HCT116 (cell line): Measurements from ENCODE around the gene ZNF319.

Experiments used
- CEBPB ChIP-seq: IDR thresholded peaks from 2 replicates; pipeline ENCODE4 v1.6.1; 2012; ENCODE audit warnings: low read depth
- CTCF ChIP-seq, 3 experiments: fragments of 200-600 bp in 1 of 3; sonication (generic) in 1 of 3; IDR thresholded peaks in 2 of 3; conservative IDR thresholded peaks in 1 of 3; 2 replicates each; pipeline ENCODE4 v1.5.1; 2012 to 2017; ENCODE audit warnings: low read depth in 2 of 3, low read length in 2 of 3, antibody characterized with exemption in 1 of 3, borderline replicate concordance in 1 of 3, control low read depth in 1 of 3, mild to moderate bottlenecking in 1 of 3, mixed read lengths in 1 of 3, mixed run types in 1 of 3, moderate library complexity in 1 of 3; ENCODE audit not compliant: insufficient read depth in 1 of 3
- EZH2phosphoT487 ChIP-seq: fragments of 200-600 bp; IDR thresholded peaks from 2 replicates; pipeline ENCODE4 v1.6.1; 2018; ENCODE audit warnings: antibody characterized with exemption, borderline replicate concordance
- MAX ChIP-seq: IDR thresholded peaks from 2 replicates; pipeline ENCODE4 v1.6.1; 2012
- POLR2A ChIP-seq: IDR thresholded peaks from 2 replicates; pipeline ENCODE4 v1.7.0; 2011; ENCODE audit warnings: borderline replicate concordance; ENCODE audit not compliant: insufficient read depth, insufficient read length; ENCODE audit errors: extremely low read depth
- POLR2AphosphoS5 ChIP-seq: IDR thresholded peaks from 2 replicates; pipeline ENCODE4 v1.6.1; 2011; ENCODE audit warnings: mild to moderate bottlenecking, low read depth, low read length, moderate library complexity
- SIN3A ChIP-seq: IDR thresholded peaks from 2 replicates; pipeline ENCODE4 v1.6.1; 2012; ENCODE audit warnings: low read depth
- YY1 ChIP-seq: IDR thresholded peaks from 2 replicates; pipeline ENCODE4 v1.6.1; 2011; ENCODE audit warnings: low read length, low read depth, moderate library complexity, mild to moderate bottlenecking; ENCODE audit not compliant: insufficient replicate concordance; ENCODE audit errors: extremely low read depth
- TF ChIP-seq, protein P1 (sequence below): IDR thresholded peaks from 2 replicates; pipeline ENCODE4 v1.6.1; 2012; ENCODE audit warnings: low read depth

- TF ChIP-seq CEBPB (no peak), CTCF (IDR thresholded peaks at IDR 0.05 in 2 of 3, conservative IDR thresholded peaks at IDR 0.05 in 1 of 3; ENCODE audit: borderline replicate concordance in 1 of 3, insufficient read depth in 1 of 3, low read depth in 2 of 3, low read length in 2 of 3) (no peak), POLR2AphosphoS5 (no peak), POLR2A (no peak), SIN3A (no peak), EZH2phosphoT487 (no peak), MAX (no peak), YY1 (no peak)
- TF ChIP-seq, protein P1, sequence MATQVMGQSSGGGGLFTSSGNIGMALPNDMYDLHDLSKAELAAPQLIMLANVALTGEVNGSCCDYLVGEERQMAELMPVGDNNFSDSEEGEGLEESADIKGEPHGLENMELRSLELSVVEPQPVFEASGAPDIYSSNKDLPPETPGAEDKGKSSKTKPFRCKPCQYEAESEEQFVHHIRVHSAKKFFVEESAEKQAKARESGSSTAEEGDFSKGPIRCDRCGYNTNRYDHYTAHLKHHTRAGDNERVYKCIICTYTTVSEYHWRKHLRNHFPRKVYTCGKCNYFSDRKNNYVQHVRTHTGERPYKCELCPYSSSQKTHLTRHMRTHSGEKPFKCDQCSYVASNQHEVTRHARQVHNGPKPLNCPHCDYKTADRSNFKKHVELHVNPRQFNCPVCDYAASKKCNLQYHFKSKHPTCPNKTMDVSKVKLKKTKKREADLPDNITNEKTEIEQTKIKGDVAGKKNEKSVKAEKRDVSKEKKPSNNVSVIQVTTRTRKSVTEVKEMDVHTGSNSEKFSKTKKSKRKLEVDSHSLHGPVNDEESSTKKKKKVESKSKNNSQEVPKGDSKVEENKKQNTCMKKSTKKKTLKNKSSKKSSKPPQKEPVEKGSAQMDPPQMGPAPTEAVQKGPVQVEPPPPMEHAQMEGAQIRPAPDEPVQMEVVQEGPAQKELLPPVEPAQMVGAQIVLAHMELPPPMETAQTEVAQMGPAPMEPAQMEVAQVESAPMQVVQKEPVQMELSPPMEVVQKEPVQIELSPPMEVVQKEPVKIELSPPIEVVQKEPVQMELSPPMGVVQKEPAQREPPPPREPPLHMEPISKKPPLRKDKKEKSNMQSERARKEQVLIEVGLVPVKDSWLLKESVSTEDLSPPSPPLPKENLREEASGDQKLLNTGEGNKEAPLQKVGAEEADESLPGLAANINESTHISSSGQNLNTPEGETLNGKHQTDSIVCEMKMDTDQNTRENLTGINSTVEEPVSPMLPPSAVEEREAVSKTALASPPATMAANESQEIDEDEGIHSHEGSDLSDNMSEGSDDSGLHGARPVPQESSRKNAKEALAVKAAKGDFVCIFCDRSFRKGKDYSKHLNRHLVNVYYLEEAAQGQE: no peak
Observed at GRCh38 chr16:58038219-58038641, 37.8 kb upstream of the ZNF319 start.
